ENCODE measurements around the gene ABCC6.
"Not testable (repeated sequence)": the region's sequence is repeated elsewhere in the genome, so short reads cannot be mapped to it uniquely, and the experiment has no call there.

Gene ABCC6

GRCh38 chr16:16222850-16223661 is at the start of gene ABCC6:
Gene ABCC6, minus strand, starts transcription at chr16:16223494. Its CDS starts 60 bp downstream, at chr16:16223434.
- H3K4me3 ChIP-seq (ENCODE audit: low read depth in 1 of 2, low read length in 1 of 2): peak within 1 kb of the TSS; percentile 20 to 28
- not testable (repeated sequence) for H3K4me1 ChIP-seq (ENCODE audit: control insufficient read depth in 1 of 2, insufficient read depth in 1 of 2, low read depth in 1 of 2, low read length in 1 of 2); H3K36me3 ChIP-seq; H3K27me3 ChIP-seq; H3K27ac ChIP-seq; H3K9me3 ChIP-seq

- not testable (repeated sequence) for H3K27ac ChIP-seq; H3K4me3 ChIP-seq (ENCODE audit: low read depth in 1 of 2, low read length in 1 of 2); H3K36me3 ChIP-seq; H3K27me3 ChIP-seq; H3K4me1 ChIP-seq (ENCODE audit: control insufficient read depth in 1 of 2, insufficient read depth in 1 of 2, low read depth in 1 of 2, low read length in 1 of 2); H3K9me3 ChIP-seq
Observed at GRCh38 chr16:16272573-16273221, 49.4 kb upstream of the ABCC6 start.

DNA sequence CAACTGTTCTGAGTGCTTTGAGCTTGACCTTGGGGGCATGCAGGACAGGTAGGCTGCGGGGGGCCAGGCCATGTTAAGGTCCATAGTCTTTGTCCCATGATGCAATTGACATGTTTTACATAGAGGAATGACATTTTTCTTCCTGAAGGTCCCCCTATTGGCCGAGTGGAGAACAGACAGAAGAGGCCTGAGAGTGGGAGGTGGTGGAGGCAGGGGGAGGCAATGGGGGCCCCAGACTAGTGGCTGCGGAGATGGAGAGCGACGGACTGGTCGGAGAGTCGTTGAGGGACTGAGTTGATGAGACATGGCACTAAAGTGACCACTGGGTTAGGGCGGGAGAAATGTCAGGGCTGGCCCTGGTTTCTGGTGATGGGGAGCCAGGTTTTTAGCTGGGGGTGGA is 48.4 kb upstream of the ABCC6 start:
- not testable (repeated sequence) for H3K27ac ChIP-seq; H3K36me3 ChIP-seq; H3K4me1 ChIP-seq (ENCODE audit: control insufficient read depth in 1 of 2, insufficient read depth in 1 of 2, low read depth in 1 of 2, low read length in 1 of 2); H3K27me3 ChIP-seq; H3K4me3 ChIP-seq (ENCODE audit: low read depth in 1 of 2, low read length in 1 of 2); H3K9me3 ChIP-seq

DNA sequence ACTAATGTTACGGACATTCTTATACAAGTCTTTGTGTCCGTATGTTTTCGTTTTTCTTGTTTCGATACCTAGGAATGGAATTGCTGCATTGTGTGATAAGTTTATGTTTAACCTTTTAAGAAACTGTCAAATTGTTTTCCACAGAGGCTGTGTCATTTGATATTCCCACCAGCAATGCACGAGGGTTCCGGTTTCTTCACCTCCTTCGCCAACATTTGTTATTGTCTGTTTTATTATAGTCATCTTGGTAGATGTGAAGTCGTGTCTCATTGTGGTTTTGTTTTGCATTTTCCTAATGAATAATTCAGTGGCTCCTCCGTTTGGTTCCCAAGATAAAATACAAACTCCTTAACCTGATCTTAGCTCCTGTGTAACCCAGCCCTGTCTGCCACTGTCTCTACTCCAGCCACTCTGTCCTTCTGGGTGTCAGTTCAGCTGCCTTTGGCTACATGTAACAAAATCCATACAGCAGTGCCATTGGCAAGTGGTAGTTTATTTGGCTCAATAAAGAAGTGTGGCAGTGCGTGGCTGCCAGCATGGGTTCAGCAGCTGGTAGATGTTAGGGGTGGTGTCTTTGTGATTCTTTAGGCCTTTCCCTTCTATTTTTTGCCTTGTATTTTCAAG is 45.0 kb upstream of the ABCC6 start:
- not testable (repeated sequence) for H3K36me3 ChIP-seq; H3K4me1 ChIP-seq (ENCODE audit: control insufficient read depth in 1 of 2, insufficient read depth in 1 of 2, low read depth in 1 of 2, low read length in 1 of 2); H3K27ac ChIP-seq; H3K27me3 ChIP-seq; H3K4me3 ChIP-seq (ENCODE audit: low read depth in 1 of 2, low read length in 1 of 2); H3K9me3 ChIP-seq

DNA sequence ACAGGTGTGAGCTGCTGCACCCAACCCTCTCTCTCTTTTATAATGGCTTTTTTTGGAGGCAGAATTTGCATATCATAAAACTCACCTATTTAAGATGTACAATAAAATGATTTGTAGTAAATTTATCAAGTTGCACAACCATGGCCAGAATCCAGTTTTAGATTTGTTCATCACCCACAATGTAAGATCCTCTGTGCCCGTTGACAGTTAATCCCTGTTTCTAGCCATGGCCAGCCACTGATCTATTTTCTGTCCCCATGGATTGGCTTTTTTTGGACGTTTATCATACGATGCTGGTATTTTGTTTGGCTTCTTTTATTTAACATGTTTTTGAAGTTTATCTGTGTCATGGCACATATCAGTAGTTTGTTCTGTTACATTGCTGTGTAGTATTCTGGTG is 44.4 kb upstream of the ABCC6 start:
- H3K4me3 ChIP-seq (ENCODE audit: low read depth in 1 of 2, low read length in 1 of 2); H3K4me1 ChIP-seq (ENCODE audit: control insufficient read depth in 1 of 2, insufficient read depth in 1 of 2, low read depth in 1 of 2, low read length in 1 of 2); H3K27ac ChIP-seq: not testable (repeated sequence)

DNA sequence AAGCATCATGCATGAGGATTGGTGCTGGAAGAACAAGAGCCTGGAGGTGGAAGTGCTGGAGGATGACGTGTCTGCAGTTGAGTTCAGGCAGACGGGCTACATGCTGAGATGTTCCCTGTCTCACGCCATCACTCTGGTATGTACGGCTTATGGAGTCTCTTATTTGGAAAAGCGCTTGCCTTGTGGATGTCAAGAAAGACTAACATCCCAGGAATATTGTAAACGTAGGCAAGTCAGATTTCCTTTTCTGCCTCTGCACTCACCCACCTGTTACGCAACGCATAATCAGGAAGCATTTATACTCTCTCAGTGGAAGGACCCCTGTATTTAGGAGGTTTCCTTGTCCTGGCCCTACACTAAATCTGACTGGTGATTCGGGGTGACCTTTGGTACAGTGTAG is 41.8 kb upstream of the ABCC6 start:
- not testable (repeated sequence) for H3K9me3 ChIP-seq; H3K27me3 ChIP-seq; H3K36me3 ChIP-seq; H3K27ac ChIP-seq; H3K4me1 ChIP-seq (ENCODE audit: control insufficient read depth in 1 of 2, insufficient read depth in 1 of 2, low read depth in 1 of 2, low read length in 1 of 2); H3K4me3 ChIP-seq (ENCODE audit: low read depth in 1 of 2, low read length in 1 of 2)

More for the DNA sequence above, 44.4 kb upstream of the ABCC6 start:
- not testable (repeated sequence) for H3K9me3 ChIP-seq, H3K27me3 ChIP-seq, H3K36me3 ChIP-seq

DNA sequence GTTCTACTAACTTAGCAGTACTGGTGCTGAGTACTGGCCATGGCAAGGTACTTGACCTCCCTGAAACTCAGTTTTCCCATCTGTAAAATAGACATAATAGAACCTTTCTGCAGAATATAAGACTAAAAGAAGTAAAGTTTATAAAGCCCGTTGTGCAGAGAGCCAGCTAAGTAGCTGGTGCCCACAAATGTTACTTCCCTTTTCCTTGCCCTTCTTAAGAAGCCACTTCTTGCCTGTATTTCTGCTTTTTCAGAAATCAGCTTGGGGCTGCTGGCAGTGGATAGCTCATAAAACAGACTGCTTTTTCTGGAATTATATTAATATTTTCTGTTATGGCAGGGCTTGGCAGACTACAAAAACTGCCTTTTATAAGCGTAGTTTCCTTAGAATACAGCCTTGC is 40.7 kb upstream of the ABCC6 start:
- H3K9me3 ChIP-seq; H3K27ac ChIP-seq; H3K4me3 ChIP-seq (ENCODE audit: low read depth in 1 of 2, low read length in 1 of 2); H3K36me3 ChIP-seq; H3K4me1 ChIP-seq (ENCODE audit: control insufficient read depth in 1 of 2, insufficient read depth in 1 of 2, low read depth in 1 of 2, low read length in 1 of 2); H3K27me3 ChIP-seq: not testable (repeated sequence)

DNA sequence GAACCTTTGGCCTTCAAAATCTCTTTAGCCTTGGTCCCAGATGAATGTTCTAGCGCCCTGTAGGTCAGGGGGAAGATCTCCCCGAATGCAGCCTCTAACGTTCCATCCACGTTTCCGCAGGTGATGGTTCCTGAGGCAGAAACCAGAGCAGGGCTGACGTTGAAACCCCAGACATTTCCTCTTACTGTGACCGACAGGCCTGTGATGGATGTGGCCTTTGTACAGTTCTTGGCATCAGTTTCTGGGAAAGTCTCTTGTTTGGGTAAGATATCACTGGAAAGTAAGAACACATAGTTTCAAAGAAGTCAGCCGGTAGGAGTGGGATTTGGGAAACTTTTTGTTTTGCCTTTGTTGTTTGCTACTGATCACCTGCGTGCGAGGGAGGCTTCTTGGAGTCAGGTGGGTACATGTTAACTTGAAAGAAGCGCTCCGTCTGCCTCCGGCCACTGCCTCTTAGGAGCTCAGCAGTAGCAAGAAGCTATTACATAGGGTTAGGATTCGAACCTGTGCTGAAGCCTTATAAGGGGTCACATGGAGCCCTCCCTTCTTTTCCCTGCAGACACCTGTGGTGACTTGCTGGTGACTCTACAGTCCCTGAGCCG is 39.8 kb upstream of the ABCC6 start:
- H3K36me3 ChIP-seq; H3K27ac ChIP-seq; H3K4me3 ChIP-seq (ENCODE audit: low read depth in 1 of 2, low read length in 1 of 2); H3K4me1 ChIP-seq (ENCODE audit: control insufficient read depth in 1 of 2, insufficient read depth in 1 of 2, low read depth in 1 of 2, low read length in 1 of 2); H3K9me3 ChIP-seq; H3K27me3 ChIP-seq: not testable (repeated sequence)

DNA sequence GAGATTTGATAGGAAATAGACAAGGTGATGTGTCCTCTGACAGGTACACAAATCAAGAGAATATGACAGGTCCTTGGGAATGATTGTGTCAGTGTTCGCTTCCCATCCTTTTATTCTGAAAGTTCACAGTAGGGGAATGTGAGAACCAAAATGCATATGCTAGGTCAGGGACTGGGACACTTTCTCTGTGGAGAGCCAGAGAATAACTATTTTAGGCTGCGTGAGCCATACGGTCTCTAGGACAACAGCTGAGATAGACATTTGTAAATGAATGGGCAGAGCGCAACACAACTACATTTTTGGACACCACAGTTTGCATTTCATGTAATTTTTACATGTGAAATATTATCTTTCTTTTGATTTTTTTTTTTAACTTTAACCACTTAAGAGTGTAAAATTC is 36.7 kb upstream of the ABCC6 start:
- not testable (repeated sequence) for H3K9me3 ChIP-seq; H3K36me3 ChIP-seq; H3K27ac ChIP-seq; H3K27me3 ChIP-seq; H3K4me1 ChIP-seq (ENCODE audit: control insufficient read depth in 1 of 2, insufficient read depth in 1 of 2, low read depth in 1 of 2, low read length in 1 of 2); H3K4me3 ChIP-seq (ENCODE audit: low read depth in 1 of 2, low read length in 1 of 2)

DNA sequence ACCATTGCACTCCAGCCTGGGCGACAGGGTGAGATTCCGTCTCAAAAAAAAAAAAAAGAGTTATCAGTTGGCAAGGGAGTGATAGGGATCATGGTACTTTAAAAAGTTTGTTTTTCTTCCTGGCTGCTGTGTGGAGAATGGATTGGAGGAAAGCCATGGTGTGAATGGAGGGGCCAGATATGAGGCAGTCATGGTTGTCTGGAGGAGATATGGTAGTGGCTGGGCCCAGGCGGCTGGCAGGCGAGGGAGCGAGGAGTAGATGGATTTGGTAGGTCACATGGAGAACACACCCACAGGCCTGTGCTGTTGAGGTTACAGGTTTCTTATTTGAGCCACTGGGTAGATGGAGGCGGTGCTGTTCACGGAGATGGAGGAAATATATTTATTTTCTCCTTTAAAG is 35.5 kb upstream of the ABCC6 start:
- H3K4me3 ChIP-seq (ENCODE audit: low read depth in 1 of 2, low read length in 1 of 2); H3K36me3 ChIP-seq; H3K27ac ChIP-seq; H3K9me3 ChIP-seq; H3K27me3 ChIP-seq; H3K4me1 ChIP-seq (ENCODE audit: control insufficient read depth in 1 of 2, insufficient read depth in 1 of 2, low read depth in 1 of 2, low read length in 1 of 2): not testable (repeated sequence)

GRCh38 chr16:16257301-16257923 is 34.1 kb upstream of the ABCC6 start:
- not testable (repeated sequence) for H3K4me1 ChIP-seq (ENCODE audit: control insufficient read depth in 1 of 2, insufficient read depth in 1 of 2, low read depth in 1 of 2, low read length in 1 of 2); H3K27ac ChIP-seq; H3K27me3 ChIP-seq; H3K36me3 ChIP-seq; H3K4me3 ChIP-seq (ENCODE audit: low read depth in 1 of 2, low read length in 1 of 2); H3K9me3 ChIP-seq

GRCh38 chr16:16252377-16252776 is 29.1 kb upstream of the ABCC6 start:
- H3K27me3 ChIP-seq; H3K27ac ChIP-seq; H3K4me1 ChIP-seq (ENCODE audit: control insufficient read depth in 1 of 2, insufficient read depth in 1 of 2, low read depth in 1 of 2, low read length in 1 of 2); H3K36me3 ChIP-seq; H3K4me3 ChIP-seq (ENCODE audit: low read depth in 1 of 2, low read length in 1 of 2); H3K9me3 ChIP-seq: not testable (repeated sequence)

DNA sequence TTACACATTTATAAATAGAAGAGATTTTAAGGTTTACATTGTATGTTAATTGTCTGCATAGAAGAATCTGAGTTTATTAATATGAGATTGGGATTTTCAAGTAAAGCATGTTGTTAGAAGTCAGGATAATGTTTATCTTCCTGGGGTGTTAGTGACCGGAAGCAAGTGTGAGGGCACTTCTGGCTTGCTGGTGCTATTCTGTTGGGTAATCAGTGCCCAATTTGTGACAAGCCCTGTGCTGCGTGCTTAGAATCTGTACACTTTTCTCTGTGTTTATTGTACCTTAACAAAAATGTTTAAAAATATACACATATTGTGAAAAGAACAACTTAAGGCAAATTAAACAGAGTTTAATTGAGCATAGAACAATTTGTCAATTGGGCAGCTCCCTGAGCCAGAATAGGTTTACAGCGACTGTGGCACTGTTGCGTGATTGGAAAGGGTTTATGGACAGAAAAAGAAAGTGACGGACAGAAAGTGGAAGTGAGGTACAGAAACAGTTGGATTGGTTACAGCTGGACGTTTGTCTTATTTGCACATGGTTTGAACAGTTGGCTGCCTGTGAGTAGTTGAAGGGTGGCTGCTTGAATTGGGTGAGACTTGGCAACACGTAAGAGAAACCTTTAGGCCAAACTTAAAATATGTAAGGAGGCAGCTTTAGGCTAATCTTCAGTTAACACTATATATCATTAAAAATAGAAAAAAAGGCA is 26.5 kb upstream of the ABCC6 start:
- not testable (repeated sequence) for H3K4me3 ChIP-seq (ENCODE audit: low read depth in 1 of 2, low read length in 1 of 2); H3K9me3 ChIP-seq; H3K27me3 ChIP-seq; H3K36me3 ChIP-seq; H3K4me1 ChIP-seq (ENCODE audit: control insufficient read depth in 1 of 2, insufficient read depth in 1 of 2, low read depth in 1 of 2, low read length in 1 of 2); H3K27ac ChIP-seq
